Adrenal gland (tissue), 12 donors: Measurements from ENCODE around the gene HOXB1. TPM values are rescaled to one million over a fixed set of nuclear protein-coding genes. Genes with fewer than 3 reads are reported as not detected.

Experiments used
- DNase-seq, 7 donors: peaks; one replicate each; pipeline ENCODE4 v3.0.0-alpha.2; 2019 to 2020
- H3K27ac ChIP-seq, 5 donors: fragments of 200-600 bp; sonication (generic) in 4 of 5; 1 replicate in 3 of 5; 2 replicates in 2 of 5; pipeline versions ENCODE4 v1.5.1 to v1.8.0; 2016 to 2020; ENCODE audit warnings: mild to moderate bottlenecking in 1 of 5
- H3K27me3 ChIP-seq: fragments of 200-600 bp; 2 replicates; pipeline ENCODE4 v1.8.0; 2021
- H3K36me3 ChIP-seq, 2 donors: fragments of 200-600 bp; replicated peaks in 1 of 2; 1 replicate in 1 of 2; 2 replicates in 1 of 2; pipeline versions ENCODE4 v1.5.1 to v1.8.0; 2018 to 2022
- H3K4me1 ChIP-seq, 2 donors: fragments of 200-600 bp; replicated peaks in 1 of 2; 1 replicate in 1 of 2; 2 replicates in 1 of 2; pipeline versions ENCODE4 v1.5.1 to v1.8.0; 2018 to 2021
- H3K4me3 ChIP-seq, 4 donors: fragments of 200-600 bp; sonication (generic) in 3 of 4; one replicate each; pipeline ENCODE4 v1.5.1; 2016 to 2018
- H3K9me3 ChIP-seq, 3 donors: fragments of 200-600 bp; sonication (generic) in 1 of 3; replicated peaks in 1 of 3; 1 replicate in 2 of 3; 2 replicates in 1 of 3; pipeline versions ENCODE4 v1.5.1 to v1.8.0; 2016 to 2021
- CTCF ChIP-seq, 6 experiments: fragments of 450-650 bp in 4 of 6; fragments of 200-600 bp in 2 of 6; sonication (generic) in 1 of 6; IDR thresholded peaks; 1 replicate in 5 of 6; 2 replicates in 1 of 6; pipeline versions ENCODE4 v1.5.1 to v1.8.0; 2016 to 2021; ENCODE audit warnings: antibody characterized with exemption in 6 of 6, mild to moderate bottlenecking in 2 of 6, moderate library complexity in 1 of 6
- POLR2A ChIP-seq, 2 donors: fragments of 450-650 bp; IDR thresholded peaks; one replicate each; pipeline ENCODE4 v1.6.1; 2017; ENCODE audit warnings: antibody characterized with exemption in 2 of 2, mild to moderate bottlenecking in 2 of 2, moderate library complexity in 1 of 2
- WGBS, 4 donors: extraction: QIAGEN DNeasy Blood & Tissue Kit in 2 of 4; methylation state at CpG; one replicate each; pipeline versions ENCODE4 v1.1.5 to v1.1.7; 2013 to 2017; 5-methylcytosine and 5-hydroxymethylcytosine counted together
- intact Hi-C, 2 donors: fragments of 100-400 bp; cut with DNase I; formaldehyde crosslinking; loops; one replicate each; pipeline versions ENCODE4 v1.14.1 to v1.15.0; 2022 to 2023
- polyA plus RNA-seq, 3 donors: library from polyadenylated mRNA; stranded (reverse); fragments of 200-250 nt in 2 of 3; fragments of 350-450 nt in 1 of 3; fragmentation: Illumina TruSeq in 1 of 3; extraction: RNeasy Lipid Tissue Mini Kit (QIAGEN cat#74804) in 1 of 3; gene quantifications; one replicate each; pipeline ENCODE4 v1.2.3, GENCODE V29; 2013 to 2014
- total RNA-seq, 9 donors: library from RNA; depleted of rRNA in 4 of 9; stranded (reverse); fragments of >200 nt in 4 of 9; fragments of 120-200 nt in 1 of 9; fragmentation: NEBNext Ultra II Directional in 1 of 9; extraction: Animal tissue kit (Norgen Biotek cat#: 25700) in 1 of 9; gene quantifications; one replicate each; pipeline versions ENCODE4 v1.1.0 to v1.2.4, GENCODE V29; 2013 to 2023
- donor health status: healthy with polysubstance abuse.
- donor health status: Bipolar disorder and iron deficiency.
- donor health status: DM: yes; HTN: yes; CAD: no.
- donor health status: DM: no; HTN: no; CAD: no.
- donor health status: DM: no; HTN: no; CAD: no.
- donor health status: DM: yes; HTN: yes; CAD: no.

HOXB1 gene
- total and polyA plus RNA-seq, 12 donors: not detected

- peak in 1 of 7 donors; percentile 26 for DNase-seq
- no peak for TF ChIP-seq CTCF (IDR thresholded peaks at IDR 0.05)
- TF ChIP-seq POLR2A (IDR thresholded peaks at IDR 0.05): no peak
- H3K9me3 ChIP-seq: no peaks in the 10 kb centered on the region
- H3K36me3 ChIP-seq: peaks cover 0 to 14% of the 10 kb centered on the region in 2 donors
- WGBS, 4 donors: 31 to 52% (median 35%) methylated on average over 9 to 10 of the region's 10 CpGs
- intact Hi-C loops: no loop called here
- H3K27ac ChIP-seq: peak overlapping the region in 4 of 5 donors; percentile 46 to 97 (median 66)
- no peaks in the 10 kb centered on the region for H3K27me3 ChIP-seq
- H3K4me1 ChIP-seq: peaks cover 16 to 35% of the 10 kb centered on the region in 2 donors
- peak overlapping the region in 2 of 4 donors; percentile 1 to 21 for H3K4me3 ChIP-seq
Measured at GRCh38 chr17:48546924-48547807, 16.4 kb upstream of the HOXB1 start.

- no peaks in the 10 kb centered on the region for H3K27me3 ChIP-seq
- peak overlapping the region in 1 of 4 donors; percentile 21 for H3K4me3 ChIP-seq
- H3K36me3 ChIP-seq: peaks cover 0 to 14% of the 10 kb centered on the region in 2 donors
- peaks cover 20 to 35% of the 10 kb centered on the region in 2 donors for H3K4me1 ChIP-seq
- peak overlapping the region in 3 of 5 donors; percentile 46 to 97 (median 79) for H3K27ac ChIP-seq
- 41 to 63% (median 54%) methylated on average over 10 of the region's 10 CpGs for WGBS, 4 donors
- no peaks in the 10 kb centered on the region for H3K9me3 ChIP-seq
- intact Hi-C loops: no loop called here
- DNase-seq: peak in 2 of 7 donors; percentile 37 to 46
- TF ChIP-seq CTCF (IDR thresholded peaks at IDR 0.05) (no peak), POLR2A (IDR thresholded peaks at IDR 0.05) (no peak)
Measured at GRCh38 chr17:48546137-48546923, 15.5 kb upstream of the HOXB1 start.

GRCh38 chr17:48545539-48545938, 14.7 kb upstream of the HOXB1 start:
- WGBS, 4 donors: 73 to 100% (median 87%) methylated on average over 1 of the region's 1 CpG
- no peak for DNase-seq
- intact Hi-C loops: no loop called here
- no peaks in the 10 kb centered on the region for H3K9me3 ChIP-seq
- H3K4me3 ChIP-seq: no peak overlapping the region
- TF ChIP-seq CTCF (IDR thresholded peaks at IDR 0.05): no peak
- TF ChIP-seq POLR2A (IDR thresholded peaks at IDR 0.05): no peak
- peak overlapping the region in 4 of 5 donors; percentile 10 to 97 (median 68) for H3K27ac ChIP-seq
- H3K4me1 ChIP-seq: peaks cover 20 to 39% of the 10 kb centered on the region in 2 donors
- H3K27me3 ChIP-seq: no peaks in the 10 kb centered on the region
- peaks cover 0 to 12% of the 10 kb centered on the region in 2 donors for H3K36me3 ChIP-seq

- Histone ChIP-seq H3K27me3 (no peaks in the 10 kb centered on the region), H3K36me3 (peaks cover 0 to 8% of the 10 kb centered on the region in 2 donors), H3K4me1 (peaks cover 20 to 39% of the 10 kb centered on the region in 2 donors), H3K9me3 (no peaks in the 10 kb centered on the region), H3K27ac (peak within 1 kb of the TSS; percentile 76 to 97 (median 85)), H3K4me3 (peak within 1 kb of the TSS in 3 of 4 donors; percentile 58 to 86 (median 78))
- DNase-seq: peak in 5 of 7 donors; percentile 44 to 73 (median 58)
- no peak for TF ChIP-seq POLR2A (IDR thresholded peaks at IDR 0.05)
- no peak for TF ChIP-seq CTCF (IDR thresholded peaks at IDR 0.05)
- intact Hi-C loops: no loop called here
- WGBS, 4 donors: 20 to 35% (median 26%) methylated on average over 9 to 12 of the region's 12 CpGs
Measured at GRCh38 chr17:48545022-48545375, 14.2 kb upstream of the HOXB1 start, which contains the start of gene HOXB2. HOXB2 (minus strand) TSS chr17:48545109; CDS start chr17:48544911, 198 bp downstream.
